Measurements from ENCODE around the gene LGALS1.
A peak's percentile ranks its signal among the peaks of the same experiment; 100 is the strongest.
"Not testable (repeated sequence)": the region's sequence is repeated elsewhere in the genome, so short reads cannot be mapped to it uniquely, and the experiment has no call there.

Gene LGALS1

GRCh38 chr22:37692627-37693285 is 17.3 kb downstream of the LGALS1 start:
- DNase-seq, result no peak

- not testable (repeated sequence) for DNase-seq
Measured at GRCh38 chr22:37694131-37694530, 18.7 kb downstream of the LGALS1 start.

DNA sequence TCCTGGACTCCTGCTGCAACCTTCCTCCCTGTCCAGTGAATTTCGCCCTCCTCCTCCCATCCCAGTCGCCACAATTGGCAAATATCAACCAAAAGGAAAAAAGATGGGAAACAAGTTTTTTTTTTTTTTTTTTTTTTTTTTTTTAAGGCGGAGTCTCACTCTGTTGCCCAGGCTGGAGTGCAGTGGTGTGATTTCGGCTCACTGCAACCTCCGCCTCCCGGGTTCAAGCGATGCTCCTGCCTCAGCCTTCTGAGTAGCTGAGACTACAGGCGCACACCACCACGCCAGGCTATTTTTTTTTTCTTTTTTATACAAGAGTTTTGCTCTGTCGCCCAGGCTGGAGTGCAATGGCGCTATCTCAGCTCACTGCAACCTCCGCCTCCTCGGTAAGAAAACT is 20.8 kb downstream of the LGALS1 start:
- not testable (repeated sequence) for DNase-seq

DNA sequence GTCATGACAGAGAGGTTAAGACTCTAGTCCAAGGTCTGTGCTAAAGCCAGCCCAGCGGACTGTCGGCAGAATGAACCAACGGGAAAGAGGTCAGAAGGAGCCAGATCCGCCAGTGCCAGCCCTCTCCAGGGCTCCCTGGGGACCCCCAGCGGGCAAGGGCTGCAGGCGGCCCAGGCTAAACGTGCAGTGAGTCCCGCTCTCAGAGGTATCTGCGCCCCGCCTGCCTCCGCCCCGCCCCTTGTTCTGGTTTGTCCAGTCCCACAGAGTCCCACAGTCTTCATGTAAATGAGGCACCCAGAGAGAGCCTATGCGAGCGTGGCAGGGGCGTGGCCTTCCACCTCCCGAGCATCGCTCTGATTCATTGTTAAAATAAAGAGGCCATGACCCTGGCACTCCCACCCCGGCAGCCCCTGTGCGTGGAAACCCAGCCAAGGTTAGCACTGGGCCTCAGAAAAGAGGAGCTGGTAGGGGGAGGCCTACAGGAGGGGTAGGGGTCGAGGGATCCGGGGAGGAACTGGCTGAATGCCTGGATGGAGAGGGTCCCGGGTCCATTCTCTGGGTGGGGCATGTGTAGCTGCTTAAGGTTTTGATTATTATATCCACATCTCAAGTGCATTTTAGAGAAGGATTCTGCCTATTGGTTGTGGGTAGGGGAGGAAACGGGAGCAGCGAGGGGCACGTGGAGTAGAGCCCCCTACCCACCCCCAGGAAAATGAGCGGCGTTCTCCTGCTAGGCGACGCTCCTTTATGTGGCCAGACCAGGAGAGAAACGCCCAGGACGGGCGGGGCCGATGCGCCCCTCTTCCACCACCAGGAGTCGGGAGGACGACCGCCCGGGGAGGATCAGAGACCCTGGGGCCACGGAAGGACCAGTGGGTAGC is 21.5 kb downstream of the LGALS1 start, which contains the start of gene TRIOBP:
TSS of gene TRIOBP (plus strand) at position 392 of the 881 bp plus-strand sequence. CDS start 4,318 bp downstream, outside the sequence.
- peak; percentile 78 for DNase-seq

GRCh38 chr22:37697538-37697835 is 22.1 kb downstream of the LGALS1 start:
- DNase-seq, result no peak

DNA sequence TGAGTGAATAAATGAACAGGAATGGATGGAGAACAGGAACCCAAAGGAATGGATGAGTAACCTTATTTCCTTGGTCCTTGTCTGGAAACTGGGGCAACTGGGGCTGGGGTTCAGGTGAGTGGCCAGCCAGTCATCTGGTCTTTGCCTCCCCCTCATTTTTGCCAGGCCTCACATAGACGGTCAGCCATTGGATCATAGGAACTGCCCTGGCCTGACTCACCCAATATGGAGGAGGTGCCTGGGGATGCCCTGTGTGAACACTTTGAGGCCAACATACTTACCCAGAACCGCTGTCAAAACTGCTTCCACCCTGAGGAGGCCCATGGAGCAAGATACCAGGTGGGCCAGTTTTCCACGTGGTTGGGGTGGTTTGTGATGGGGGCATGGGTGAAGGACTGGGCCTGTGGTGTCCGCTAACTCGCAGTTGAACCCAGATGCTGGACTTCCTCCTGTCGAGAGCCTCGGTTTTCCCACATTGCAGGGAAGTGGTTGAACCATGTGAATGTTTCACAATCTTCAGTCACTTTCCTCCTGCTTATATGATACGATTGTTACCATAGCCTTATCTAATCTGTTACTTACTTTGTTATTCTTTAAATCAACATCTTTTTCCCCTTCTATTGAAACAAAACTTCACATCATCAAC is 25.8 kb downstream of the LGALS1 start:
- DNase-seq, result no peak

GRCh38 chr22:37703906-37704305 is 28.5 kb downstream of the LGALS1 start:
- DNase-seq, result no peak

- no peak for DNase-seq
Measured at GRCh38 chr22:37704645-37705044, 29.2 kb downstream of the LGALS1 start.

- no peak for DNase-seq
Measured at GRCh38 chr22:37705205-37705604, 29.8 kb downstream of the LGALS1 start.

- no peak for DNase-seq
Measured at GRCh38 chr22:37708580-37709444, 33.4 kb downstream of the LGALS1 start.

DNA sequence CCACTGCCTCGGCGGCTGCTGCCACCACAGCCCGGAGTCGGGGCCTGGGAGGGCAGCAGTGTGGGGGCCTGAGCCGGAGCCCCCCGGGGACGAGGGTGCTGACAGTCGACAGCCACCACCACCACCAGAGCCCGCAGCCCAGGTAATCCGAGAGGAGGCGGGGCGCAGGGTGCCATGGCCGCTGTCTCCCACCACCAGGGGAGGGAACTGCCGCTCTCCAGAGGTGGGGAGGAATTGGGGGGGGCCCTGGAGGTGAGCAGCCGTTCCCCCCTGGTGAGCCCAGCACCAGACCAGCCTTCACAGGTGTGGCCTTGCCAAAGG is 34.0 kb downstream of the LGALS1 start:
- no peak for DNase-seq

DNA sequence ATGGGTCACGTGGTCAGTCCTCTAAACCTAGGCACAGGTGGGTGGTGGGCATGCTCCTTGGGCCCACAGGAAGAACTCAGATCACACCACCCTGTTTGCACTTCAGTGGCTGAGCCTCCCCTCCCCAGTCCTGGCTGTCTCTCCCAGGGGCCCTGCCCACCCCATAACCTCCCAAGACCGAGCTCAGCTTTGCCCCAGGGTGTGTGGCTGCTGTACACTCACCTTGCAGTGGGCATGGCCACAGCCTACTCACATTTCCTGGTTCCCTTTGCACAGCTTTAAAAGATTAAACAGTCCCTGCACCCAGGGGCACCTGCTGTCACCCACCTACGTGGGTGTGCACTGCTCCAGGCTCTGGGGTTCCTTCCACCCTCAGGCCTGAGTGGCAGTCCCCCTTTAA is 35.2 kb downstream of the LGALS1 start:
- DNase-seq, result no peak

DNA sequence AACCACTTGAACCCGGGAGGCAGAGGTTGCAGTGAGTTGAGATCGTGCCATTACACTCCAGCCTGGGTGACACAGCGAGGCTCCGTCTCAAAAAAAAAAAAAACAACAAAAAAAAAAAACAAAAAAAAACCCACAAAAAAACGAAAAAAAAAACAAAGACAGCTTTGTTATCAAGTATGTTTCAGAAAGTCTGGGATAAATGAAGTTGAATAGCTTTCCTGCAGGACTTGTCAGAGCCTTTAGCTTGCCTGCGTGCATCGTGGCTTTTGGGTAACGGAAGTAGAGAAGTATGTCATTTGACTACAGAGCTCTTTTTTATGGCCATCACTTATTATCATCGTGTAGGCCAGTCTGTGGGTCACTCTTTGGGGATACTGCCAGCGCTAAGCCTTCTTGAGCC is 36.1 kb downstream of the LGALS1 start:
- no peak for DNase-seq

GRCh38 chr22:37713761-37714160 is 38.3 kb downstream of the LGALS1 start:
- no peak for DNase-seq

DNA sequence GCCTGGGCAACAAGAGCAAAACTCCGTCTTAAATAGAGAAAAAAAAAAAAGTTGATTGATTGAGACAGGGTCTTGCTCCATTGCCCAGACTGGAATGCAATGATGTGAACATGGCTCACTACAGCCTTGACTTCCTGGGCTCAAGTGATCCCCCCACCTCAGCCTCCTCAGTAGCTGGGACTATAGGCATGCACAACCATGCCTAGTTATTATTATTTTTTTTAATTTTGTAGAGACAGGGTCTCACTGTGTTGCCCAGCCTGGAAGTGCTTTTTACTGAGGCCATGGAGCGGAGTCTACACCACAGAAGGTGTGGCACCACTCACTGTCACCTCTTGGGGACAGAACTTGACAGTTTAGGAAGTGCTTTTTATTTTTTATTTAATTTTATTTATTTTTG is 39.2 kb downstream of the LGALS1 start:
- no peak for DNase-seq

DNA sequence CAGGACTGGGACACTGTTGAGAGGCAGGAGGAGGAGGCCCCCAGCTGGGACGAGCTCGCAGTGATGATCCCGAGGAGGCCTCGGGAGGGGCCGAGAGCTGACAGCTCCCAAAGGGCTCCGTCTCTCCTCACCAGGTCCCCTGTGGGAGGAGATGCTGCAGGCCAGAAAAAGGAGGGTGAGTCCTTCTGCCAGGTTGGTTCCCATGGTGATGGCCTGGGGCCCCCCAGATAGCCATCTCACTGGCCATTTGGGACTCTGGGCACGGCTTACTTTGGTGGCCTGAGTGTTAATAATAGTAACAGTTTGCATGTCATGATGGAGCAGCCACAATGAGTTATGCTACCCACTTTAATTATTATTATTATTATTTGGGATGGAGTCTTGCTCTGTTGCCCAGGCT is 40.3 kb downstream of the LGALS1 start:
- DNase-seq, result no peak

DNA sequence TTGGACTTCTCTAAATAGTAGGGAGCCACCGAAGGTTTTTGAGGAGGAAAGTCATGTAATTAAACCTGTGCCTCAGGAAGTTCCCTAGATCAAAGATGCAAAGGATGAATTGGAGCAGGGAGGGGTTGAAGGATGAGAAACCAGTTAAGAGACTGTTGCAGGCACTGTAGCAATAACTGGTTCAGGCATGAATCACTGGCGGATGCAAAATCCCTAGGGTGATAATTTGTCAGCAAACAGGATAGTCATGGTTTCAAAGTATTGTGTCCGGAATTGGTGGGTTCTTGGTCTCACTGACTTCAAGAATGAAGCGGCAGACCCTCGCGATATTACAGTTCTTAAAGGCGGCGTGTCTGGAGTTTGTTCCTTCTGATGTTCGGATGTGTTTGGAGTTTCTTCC is 41.3 kb downstream of the LGALS1 start:
- no peak for DNase-seq

DNA sequence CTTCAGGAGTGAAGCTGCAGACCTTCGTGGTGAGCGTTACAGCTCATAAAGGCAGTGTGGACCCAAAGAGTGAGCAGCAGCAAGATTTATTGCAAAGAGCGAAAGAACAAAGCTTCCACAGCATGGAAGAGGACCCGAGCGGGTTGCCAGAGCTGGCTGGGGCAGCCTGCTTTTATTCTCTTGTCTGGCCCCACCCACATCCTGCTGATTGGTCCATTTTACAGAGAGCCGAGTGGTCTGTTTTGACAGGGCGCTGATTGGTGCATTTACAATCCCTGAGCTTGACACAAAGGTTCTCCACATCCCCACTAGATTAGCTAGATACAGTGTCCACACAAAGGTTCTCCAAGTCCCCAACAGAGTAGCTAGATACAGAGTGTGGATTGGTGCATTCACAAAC is 41.8 kb downstream of the LGALS1 start:
- DNase-seq, result not testable (repeated sequence)

DNA sequence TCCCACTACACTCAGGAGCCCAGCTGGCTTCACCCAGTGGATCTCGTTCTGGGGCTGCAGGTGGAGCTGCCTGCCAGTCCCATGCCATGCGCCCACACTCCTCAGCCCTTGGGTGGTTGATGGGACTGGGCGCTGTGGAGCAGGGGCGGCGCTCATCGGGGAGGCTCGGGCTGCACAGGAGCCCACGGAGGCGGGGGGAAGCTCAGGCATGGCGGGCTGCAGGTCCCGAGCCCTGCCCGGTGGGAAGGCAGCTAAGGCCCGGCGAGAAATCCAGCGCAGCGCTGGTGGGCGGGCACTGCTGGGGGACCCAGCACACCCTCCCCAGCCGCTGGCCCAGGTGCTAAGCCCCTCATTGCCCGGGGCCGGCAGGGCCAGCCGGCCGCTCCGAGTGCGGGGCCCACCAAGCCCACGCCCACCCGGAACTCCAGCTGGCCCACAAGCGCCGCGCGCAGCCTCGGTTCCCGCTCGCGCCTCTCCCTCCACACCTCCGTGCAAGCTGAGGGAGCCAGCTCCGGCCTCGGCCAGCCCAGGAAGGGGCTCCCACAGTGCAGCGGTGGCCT is 42.4 kb downstream of the LGALS1 start:
- not testable (repeated sequence) for DNase-seq

- DNase-seq, result no peak
Measured at GRCh38 chr22:37725551-37726240, 50.3 kb downstream of the LGALS1 start.

GRCh38 chr22:37726241-37726887 is 50.9 kb downstream of the LGALS1 start:
- DNase-seq, result no peak

- DNase-seq, result no peak
Measured at GRCh38 chr22:37728620-37729019, 53.2 kb downstream of the LGALS1 start.
